HepG2 (cell line): Measurements from ENCODE around the gene MICAL1. TPM values are rescaled to one million over a fixed set of nuclear protein-coding genes. Genes with fewer than 3 reads are reported as not detected.

Source experiments
- ARNT2 ChIP-seq: sonication (generic); formaldehyde crosslinking; IDR thresholded peaks from 2 replicates; pipeline ENCODE4 v1.8.0; 2022; ENCODE audit warnings: mild to moderate bottlenecking, low read depth, missing genetic modification reagents, moderate library complexity
- ATF4 ChIP-seq, 2 experiments: fragments of 450-650 bp in 1 of 2; sonication (generic) in 1 of 2; formaldehyde crosslinking; IDR thresholded peaks; 2 replicates each; pipeline versions ENCODE4 v1.5.0 to v1.8.0; 2020 to 2022; ENCODE audit warnings: mild to moderate bottlenecking in 1 of 2, missing genetic modification reagents in 1 of 2
- GATAD2A ChIP-seq: IDR thresholded peaks from 2 replicates; pipeline ENCODE4 v1.6.1; 2016
- HNRNPLL ChIP-seq: fragments of 200-400 bp; formaldehyde crosslinking; IDR thresholded peaks from 2 replicates; pipeline ENCODE4 v1.6.1; 2017; ENCODE audit warnings: mild to moderate bottlenecking, low read depth, low read length; ENCODE audit not compliant: poor library complexity, severe bottlenecking
- JUNB ChIP-seq: sonication (generic); formaldehyde crosslinking; IDR thresholded peaks from 2 replicates; pipeline ENCODE4 v1.8.0; 2022; ENCODE audit warnings: missing genetic modification reagents, mild to moderate bottlenecking, borderline replicate concordance
- MAFG ChIP-seq: sonication (generic); formaldehyde crosslinking; IDR thresholded peaks from 2 replicates; pipeline ENCODE4 v1.5.1; 2020; ENCODE audit warnings: mild to moderate bottlenecking, missing genetic modification reagents
- MEIS1 ChIP-seq: sonication (generic); formaldehyde crosslinking; IDR thresholded peaks from 2 replicates; pipeline ENCODE4 v1.9.0; 2021; ENCODE audit warnings: mild to moderate bottlenecking, missing genetic modification reagents, moderate library complexity, borderline replicate concordance
- NCOR1 ChIP-seq: fragments of 200-600 bp; sonication (generic); IDR thresholded peaks from 2 replicates; pipeline ENCODE4 v1.7.0; 2017; ENCODE audit warnings: antibody characterized with exemption, low read length, borderline replicate concordance
- PRDM10 ChIP-seq: sonication (generic); formaldehyde crosslinking; IDR thresholded peaks from 2 replicates; pipeline ENCODE4 v1.4.0; 2020; ENCODE audit warnings: low read depth, missing genetic modification reagents
- SMYD3 ChIP-seq: sonication (generic); formaldehyde crosslinking; IDR thresholded peaks from 2 replicates; pipeline ENCODE4 v1.8.1; 2023; ENCODE audit warnings: mild to moderate bottlenecking, missing genetic modification reagents
- THAP11 ChIP-seq: IDR thresholded peaks from 2 replicates; pipeline ENCODE4 v1.6.1; 2016; ENCODE audit warnings: missing biosample characterization, missing genetic modification reagents
- ZBTB14 ChIP-seq: sonication (generic); formaldehyde crosslinking; IDR thresholded peaks from 2 replicates; pipeline ENCODE4 v1.4.0; 2020; ENCODE audit warnings: missing genetic modification reagents
- ZC3H13 ChIP-seq: sonication (generic); formaldehyde crosslinking; IDR thresholded peaks from 2 replicates; pipeline ENCODE4 v1.8.1; 2023; ENCODE audit warnings: mild to moderate bottlenecking, missing genetic modification reagents, moderate library complexity
- ZGPAT ChIP-seq: IDR thresholded peaks from 2 replicates; pipeline ENCODE4 v1.6.1; 2016; ENCODE audit warnings: mild to moderate bottlenecking
- ZMYM3 ChIP-seq: sonication (generic); formaldehyde crosslinking; IDR thresholded peaks from 2 replicates; pipeline ENCODE4 v1.5.1; 2020; ENCODE audit warnings: mild to moderate bottlenecking, missing genetic modification reagents
- ZNF18 ChIP-seq: sonication (generic); formaldehyde crosslinking; IDR thresholded peaks from 2 replicates; pipeline ENCODE4 v1.8.0; 2022; ENCODE audit warnings: mild to moderate bottlenecking, missing genetic modification reagents; ENCODE audit not compliant: insufficient replicate concordance
- ZNF337 ChIP-seq: sonication (generic); formaldehyde crosslinking; IDR thresholded peaks from 2 replicates; pipeline ENCODE4 v1.5.1; 2020; ENCODE audit warnings: missing genetic modification reagents, low read depth, mild to moderate bottlenecking, borderline replicate concordance
- ZNF350 ChIP-seq: sonication (generic); formaldehyde crosslinking; IDR thresholded peaks from 2 replicates; pipeline ENCODE4 v1.4.0; 2020; ENCODE audit warnings: mild to moderate bottlenecking, low read depth, missing genetic modification reagents, borderline replicate concordance
- ZNF629 ChIP-seq: sonication (generic); formaldehyde crosslinking; conservative IDR thresholded peaks from 2 replicates; pipeline ENCODE4 v1.5.0; 2020; ENCODE audit warnings: missing genetic modification reagents
- ZNF776 ChIP-seq: sonication (generic); formaldehyde crosslinking; IDR thresholded peaks from 2 replicates; pipeline ENCODE4 v1.4.0; 2020; ENCODE audit warnings: mild to moderate bottlenecking, missing genetic modification reagents
- polyA plus RNA-seq, 8 experiments: library from polyadenylated mRNA; depleted of rRNA in 3 of 8; stranded (reverse) in 7 of 8; unstranded in 1 of 8; fragments of >200 nt; fragmentation: Illumina TruSeq in 4 of 8; extraction: Trizol in 4 of 8; gene quantifications; 2 replicates each; pipeline versions ENCODE4 v1.2.1 to v1.2.3, GENCODE V29; 2011 to 2016; ENCODE audit warnings: low read depth in 4 of 8, missing spikeins in 1 of 8, mixed read lengths in 1 of 8; ENCODE audit not compliant: insufficient read depth in 1 of 8
- total RNA-seq, 5 experiments: library from RNA; depleted of rRNA; stranded (reverse); fragments of >200 nt; fragmentation: Illumina TruSeq; extraction: Trizol; gene quantifications; 2 replicates each; pipeline ENCODE4 v1.2.3, GENCODE V29; 2016; ENCODE audit warnings: low read depth in 1 of 5

MICAL1 gene
- total and polyA plus RNA-seq, 2 of the 13 experiments (the other 11 are each of a cell fraction or from before 2014, with no cell fraction given) = 6.9 to 39.0 TPM

GRCh38 chr6:109441069-109441816 lies 14.3 kb downstream of the MICAL1 start (continued):
- TF ChIP-seq ZNF18 (CRISPR knock-in tag) (no peak), ATF4 (CRISPR knock-in tag; IDR thresholded peaks at IDR 0.05) (no peak), ZNF776 (no peak; the same call in 1 of the 2 replicates), MAFG (no peak), ZBTB14 (CRISPR knock-in tag) (no peak), GATAD2A (CRISPR knock-in tag) (0 out of 2 replicates have a peak, but pooled peaks have one; percentile 4), MEIS1 (peak; percentile 66; the same call in 1 of the 2 replicates), ARNT2 (peak; percentile 15), THAP11 (no peak), NCOR1 (no peak), ZMYM3 (CRISPR knock-in tag) (no peak), ZNF337 (CRISPR knock-in tag) (no peak), ZC3H13 (CRISPR knock-in tag) (no peak), HNRNPLL (peak; percentile 77), SMYD3 (CRISPR knock-in tag) (no peak), JUNB (CRISPR knock-in tag) (no peak), ZNF629 (0 out of 2 replicates have a peak, but pooled peaks have one; percentile 9), ZGPAT (no peak), ZNF350 (peak; percentile 38; the same call in 1 of the 2 replicates), PRDM10 (CRISPR knock-in tag) (peak; percentile 5; the same call in 1 of the 2 replicates)
